KOPT-K1 (cell line): ENCODE measurements around the gene UBE2H.

Experiments used
- H3K27ac ChIP-seq: fragments of 200-600 bp; sonication (generic); 2 replicates; pipeline ENCODE4 v1.5.1; 2016; ENCODE audit warnings: antibody characterized with exemption, mild to moderate bottlenecking, low read depth, low read length; ENCODE audit not compliant: poor library complexity, severe bottlenecking
- H3K36me3 ChIP-seq: fragments of 200-600 bp; sonication (generic); 2 replicates; pipeline ENCODE4 v1.5.1; 2017; ENCODE audit warnings: antibody characterized with exemption, mild to moderate bottlenecking, low read length, moderate library complexity; ENCODE audit not compliant: insufficient read depth
- H3K9me3 ChIP-seq: fragments of 200-600 bp; sonication (generic); 2 replicates; pipeline ENCODE4 v1.5.1; 2017; ENCODE audit warnings: antibody characterized with exemption, low read length, mild to moderate bottlenecking; ENCODE audit not compliant: insufficient read depth, poor library complexity, severe bottlenecking

The UBE2H gene

DNA sequence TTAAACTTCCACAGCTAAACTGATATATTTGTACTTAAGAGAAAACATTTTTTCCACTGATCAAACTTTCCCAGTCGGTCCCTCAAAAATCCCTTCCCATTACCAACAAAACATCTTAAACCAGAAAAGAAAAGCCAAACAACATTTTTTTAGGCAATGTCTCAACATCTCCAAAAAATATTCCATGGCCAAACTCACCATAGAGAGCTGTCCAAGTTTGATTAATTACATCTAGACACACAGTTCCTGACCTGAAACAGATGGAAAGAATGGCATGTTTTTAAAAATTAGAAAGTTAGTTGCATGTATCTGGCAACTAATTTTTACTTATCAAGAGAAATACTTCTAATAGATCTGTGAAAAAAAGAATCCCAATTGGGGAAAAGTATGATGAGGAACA lies 95.4 kb downstream of the UBE2H start:
- no peaks in the 10 kb centered on the region for H3K9me3 ChIP-seq
- no peaks in the 10 kb centered on the region for H3K36me3 ChIP-seq
- no peak overlapping the region for H3K27ac ChIP-seq

GRCh38 chr7:129855935-129856717 lies 96.6 kb downstream of the UBE2H start:
- Histone ChIP-seq H3K36me3 (no peaks in the 10 kb centered on the region), H3K27ac (no peak overlapping the region), H3K9me3 (no peaks in the 10 kb centered on the region)

DNA sequence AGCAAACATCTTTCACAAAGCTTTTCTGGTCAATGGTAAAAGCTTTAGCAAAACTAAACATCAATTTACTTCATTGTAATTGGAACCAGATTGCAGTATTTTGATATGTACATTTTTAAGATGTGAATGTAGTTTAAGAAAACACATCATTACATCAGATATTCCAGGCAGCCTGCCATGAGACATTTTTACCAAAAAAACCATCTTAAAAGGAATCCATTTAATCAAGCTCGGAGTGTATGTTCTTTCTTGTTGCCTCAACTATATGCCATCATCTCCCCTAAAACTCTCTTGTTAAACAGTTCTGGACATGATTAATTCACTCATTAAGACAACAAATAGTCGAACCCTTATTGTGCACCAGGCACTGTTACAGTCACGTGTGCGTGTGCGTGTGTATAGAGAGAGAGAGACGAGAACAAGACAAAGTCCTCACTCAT lies 97.5 kb downstream of the UBE2H start:
- Histone ChIP-seq H3K27ac (no peak overlapping the region), H3K36me3 (no peaks in the 10 kb centered on the region), H3K9me3 (no peaks in the 10 kb centered on the region)

DNA sequence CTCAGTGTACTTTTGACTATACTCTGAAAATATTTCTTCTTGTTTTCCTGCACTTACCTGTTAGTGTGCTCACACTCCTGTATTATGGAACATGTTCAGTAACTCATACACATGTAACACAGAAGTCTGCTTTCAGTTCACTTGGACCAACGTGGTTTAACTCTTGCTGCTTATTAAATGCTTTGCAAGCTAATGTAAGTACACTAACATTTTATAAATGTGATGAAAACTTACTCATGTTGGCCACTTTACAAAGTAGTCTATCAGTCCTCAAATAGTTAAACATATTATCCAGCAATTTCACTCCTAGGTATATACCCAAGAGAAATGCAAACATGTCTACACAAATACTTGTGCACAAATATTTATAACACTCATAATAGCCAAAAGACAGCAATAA lies 98.4 kb downstream of the UBE2H start:
- H3K9me3 ChIP-seq, result no peaks in the 10 kb centered on the region
- H3K36me3 ChIP-seq, result no peaks in the 10 kb centered on the region
- no peak overlapping the region for H3K27ac ChIP-seq

DNA sequence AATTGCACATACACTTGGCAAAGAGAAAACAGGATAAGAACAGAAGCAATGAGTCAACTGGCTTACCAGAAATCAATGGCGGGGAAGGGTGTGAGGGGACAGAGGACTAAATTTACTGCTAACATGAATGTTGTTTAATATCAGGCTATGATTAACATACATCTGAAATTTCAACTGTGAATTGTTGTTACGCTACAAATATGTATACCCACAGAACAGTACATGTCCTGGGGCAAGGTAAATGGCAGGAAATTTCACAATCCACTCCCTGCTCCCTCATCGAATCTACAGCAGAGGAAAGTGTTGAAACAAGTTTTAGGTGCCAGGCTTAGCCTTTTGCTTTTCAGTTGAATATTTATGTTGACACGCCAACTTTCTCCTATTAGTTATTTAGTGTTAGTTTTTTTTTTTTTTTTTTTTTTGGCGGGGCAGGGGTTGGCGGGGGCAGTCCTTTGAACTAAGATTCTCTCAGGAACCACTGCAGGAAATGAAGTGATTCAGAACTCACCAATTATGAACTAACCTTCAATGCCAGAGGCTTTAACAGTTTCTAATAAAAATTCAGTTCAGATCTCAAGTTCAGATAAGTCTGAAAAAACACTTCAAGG lies 99.0 kb downstream of the UBE2H start:
- Histone ChIP-seq H3K36me3 (no peaks in the 10 kb centered on the region), H3K9me3 (no peaks in the 10 kb centered on the region), H3K27ac (no peak overlapping the region)

GRCh38 chr7:129851809-129852208 lies 101.0 kb downstream of the UBE2H start:
- Histone ChIP-seq H3K27ac (no peak overlapping the region), H3K36me3 (no peaks in the 10 kb centered on the region), H3K9me3 (no peaks in the 10 kb centered on the region)

DNA sequence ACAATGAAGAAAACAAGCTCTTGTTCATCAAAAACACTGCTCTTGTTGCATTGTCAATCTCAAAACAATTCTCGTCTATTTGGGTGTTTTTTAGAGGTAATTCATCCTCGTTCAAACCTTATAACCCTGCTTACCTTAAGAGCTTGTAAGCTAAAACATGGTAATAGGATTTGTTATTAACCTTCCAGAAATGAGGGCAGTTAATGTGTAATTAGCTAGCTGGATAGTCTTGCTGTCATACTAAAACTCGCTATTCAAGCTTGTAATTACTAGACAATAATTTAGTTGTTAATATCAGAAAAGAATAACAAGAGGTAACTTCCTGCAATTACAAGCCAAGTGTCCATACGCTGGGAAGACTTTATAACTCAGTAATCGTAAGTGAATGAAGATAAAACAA lies 101.6 kb downstream of the UBE2H start:
- no peaks in the 10 kb centered on the region for H3K9me3 ChIP-seq
- H3K27ac ChIP-seq, result no peak overlapping the region
- no peaks in the 10 kb centered on the region for H3K36me3 ChIP-seq

GRCh38 chr7:129848436-129848835 lies 104.3 kb downstream of the UBE2H start:
- no peaks in the 10 kb centered on the region for H3K9me3 ChIP-seq
- no peak overlapping the region for H3K27ac ChIP-seq
- H3K36me3 ChIP-seq, result no peaks in the 10 kb centered on the region

GRCh38 chr7:129845972-129846327 lies 106.8 kb downstream of the UBE2H start:
- Histone ChIP-seq H3K27ac (no peak overlapping the region), H3K9me3 (no peaks in the 10 kb centered on the region), H3K36me3 (no peaks in the 10 kb centered on the region)

- Histone ChIP-seq H3K27ac (no peak overlapping the region), H3K9me3 (no peaks in the 10 kb centered on the region), H3K36me3 (no peaks in the 10 kb centered on the region)
These were observed 107.4 kb downstream of the UBE2H start for GRCh38 chr7:129845178-129845971.

DNA sequence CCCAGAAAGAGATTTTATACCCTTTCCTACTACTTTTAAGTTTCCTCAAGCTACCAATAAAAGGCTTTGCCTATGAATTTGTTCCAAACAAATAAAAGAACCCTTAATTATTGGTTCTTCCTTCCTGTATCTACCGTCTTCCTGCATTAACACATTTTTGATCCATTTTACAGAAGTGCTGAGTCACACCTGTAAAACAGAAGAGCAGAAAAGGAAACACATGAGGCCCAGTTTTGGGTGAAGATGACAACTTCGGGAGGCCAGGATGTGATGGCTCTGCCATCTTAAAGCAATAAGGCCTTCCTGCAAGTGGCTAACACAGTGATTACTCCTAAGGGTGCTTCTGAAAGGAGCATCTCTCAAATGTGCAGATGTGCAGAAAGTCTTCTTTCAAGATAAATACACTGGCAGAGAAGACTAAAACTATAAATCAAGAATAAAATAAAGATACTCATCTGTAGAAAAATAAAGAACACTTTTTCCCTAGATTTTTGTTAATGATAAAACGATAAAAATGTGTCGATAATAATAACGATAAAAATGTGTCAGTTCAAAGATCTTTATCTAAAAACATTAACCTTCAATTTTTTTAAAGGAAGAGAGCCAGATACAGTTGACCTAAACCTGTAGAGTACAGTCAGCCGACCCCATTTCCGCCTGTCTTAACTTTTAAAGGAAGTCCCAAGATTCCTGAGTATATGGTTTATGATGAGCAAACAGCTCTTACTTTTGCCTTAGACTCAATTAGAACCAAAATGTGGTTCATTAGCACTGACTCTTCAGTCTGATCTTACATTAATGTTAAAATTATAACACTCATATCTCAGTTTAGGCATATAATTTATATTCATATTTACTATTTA lies 108.6 kb downstream of the UBE2H start:
- Histone ChIP-seq H3K27ac (peak overlapping the region; percentile 43), H3K9me3 (no peaks in the 10 kb centered on the region), H3K36me3 (no peaks in the 10 kb centered on the region)

DNA sequence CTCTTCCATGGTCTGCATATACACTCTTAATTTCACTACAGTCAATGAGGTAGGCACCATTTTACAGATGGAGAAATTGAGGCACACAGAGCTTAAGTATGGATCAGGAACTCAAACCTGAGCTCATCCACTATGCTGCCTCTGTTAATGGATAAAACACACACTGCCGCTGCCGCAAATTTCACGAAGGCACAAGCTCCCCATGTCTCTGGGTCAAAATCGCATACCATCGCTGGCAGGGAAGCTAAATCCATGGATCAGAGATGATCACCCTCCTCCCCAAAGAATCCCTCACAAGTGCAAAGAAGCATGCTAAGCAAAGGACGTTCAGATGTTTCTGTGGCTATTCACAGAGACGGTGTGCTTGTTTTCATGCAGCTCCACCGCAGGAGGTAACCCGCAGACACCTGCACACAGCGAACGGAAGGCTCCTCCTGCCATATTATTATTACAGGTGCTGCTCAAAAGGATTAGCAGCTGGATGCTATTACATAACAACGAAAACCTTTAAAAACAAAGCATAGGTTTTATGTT lies 109.3 kb downstream of the UBE2H start:
- no peaks in the 10 kb centered on the region for H3K9me3 ChIP-seq
- no peaks in the 10 kb centered on the region for H3K36me3 ChIP-seq
- H3K27ac ChIP-seq, result peak overlapping the region; percentile 43

DNA sequence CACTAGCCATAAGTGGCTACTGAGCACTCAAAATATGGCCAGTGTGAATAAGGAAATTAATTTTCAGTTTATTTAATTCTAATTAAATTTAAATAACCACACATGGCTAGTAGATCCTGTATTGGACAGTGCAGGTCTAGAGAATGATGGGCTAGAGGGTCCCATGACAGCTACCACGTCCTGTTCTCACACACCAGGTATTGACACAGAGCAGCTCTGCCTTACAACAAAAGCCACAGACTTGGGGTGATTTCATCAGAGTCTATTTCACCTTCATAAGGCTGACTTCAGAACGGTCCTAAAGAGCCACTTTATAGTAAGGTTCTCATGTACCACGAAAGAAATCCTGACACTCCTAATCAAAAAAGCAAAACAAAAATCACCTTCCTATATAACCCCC lies 111.3 kb downstream of the UBE2H start:
- Histone ChIP-seq H3K27ac (no peak overlapping the region), H3K36me3 (no peaks in the 10 kb centered on the region), H3K9me3 (no peaks in the 10 kb centered on the region)

DNA sequence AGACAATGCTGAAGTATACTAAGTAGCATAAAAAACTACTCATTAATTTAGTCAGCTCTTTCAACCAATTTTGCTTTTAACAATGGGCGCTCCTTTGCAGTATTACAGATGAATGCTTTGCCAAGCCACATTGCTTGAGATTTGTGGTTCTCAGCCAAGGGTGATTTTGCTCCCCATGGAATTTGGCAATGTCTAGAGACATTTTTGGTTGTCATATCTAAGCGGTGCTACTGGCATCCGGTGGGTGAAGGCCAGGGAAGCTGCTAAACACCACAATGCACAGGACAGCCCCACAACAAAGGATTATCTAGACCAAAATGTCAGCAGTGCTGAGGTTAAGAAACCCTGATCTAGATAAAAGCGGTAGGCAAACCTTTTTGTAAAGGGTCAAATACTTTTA lies 112.0 kb downstream of the UBE2H start:
- no peaks in the 10 kb centered on the region for H3K9me3 ChIP-seq
- no peaks in the 10 kb centered on the region for H3K36me3 ChIP-seq
- H3K27ac ChIP-seq, result no peak overlapping the region
